Tibial artery (tissue), 4 donors: ENCODE data around the gene GALNT9.

Experiments used
- DNase-seq, 2 donors: peaks; one replicate each; pipeline ENCODE4 v3.0.0-alpha.2; 2019
- H3K27ac ChIP-seq, 2 donors: fragments of 200-600 bp; sonication (generic) in 1 of 2; 1 replicate in 1 of 2; 2 replicates in 1 of 2; pipeline ENCODE4 v1.5.1; 2018 to 2019; ENCODE audit warnings: mild to moderate bottlenecking in 1 of 2
- H3K27me3 ChIP-seq, 2 donors: fragments of 200-600 bp; sonication (generic) in 1 of 2; one replicate each; pipeline versions ENCODE4 v1.5.1 to v1.6.0; 2016 to 2019
- H3K36me3 ChIP-seq, 3 donors: fragments of 200-600 bp; sonication (generic) in 2 of 3; one replicate each; pipeline ENCODE4 v1.5.1; 2016 to 2019; ENCODE audit warnings: mild to moderate bottlenecking in 2 of 3
- H3K4me1 ChIP-seq, 4 donors: fragments of 200-600 bp; sonication (generic) in 2 of 4; 1 replicate in 3 of 4; 2 replicates in 1 of 4; pipeline ENCODE4 v1.5.1; 2016 to 2019
- H3K4me3 ChIP-seq, 2 donors: fragments of 200-600 bp; sonication (generic) in 1 of 2; 1 replicate in 1 of 2; 2 replicates in 1 of 2; pipeline ENCODE4 v1.5.1; 2018 to 2019; ENCODE audit warnings: mild to moderate bottlenecking in 2 of 2
- H3K9me3 ChIP-seq, 3 donors: fragments of 200-600 bp; sonication (generic) in 1 of 3; one replicate each; pipeline ENCODE4 v1.5.1; 2016 to 2019
- CTCF ChIP-seq, 2 experiments: fragments of 200-600 bp in 1 of 2; fragments of 450-650 bp in 1 of 2; IDR thresholded peaks; one replicate each; pipeline ENCODE4 v1.5.1; 2017 to 2019; ENCODE audit warnings: antibody characterized with exemption in 2 of 2, mild to moderate bottlenecking in 1 of 2, moderate library complexity in 1 of 2
- intact Hi-C: fragments of 100-400 bp; cut with DNase I; formaldehyde crosslinking; loops from one replicate; pipeline ENCODE4 v1.15.0; 2023; ENCODE audit warnings: low total_unique reads

The GALNT9 gene

GRCh38 chr12:132204793-132205270 is 124.6 kb downstream of the GALNT9 start:
- no peaks in the 10 kb centered on the region for H3K36me3 ChIP-seq
- no peak for DNase-seq
- H3K4me1 ChIP-seq = peaks cover 0 to 24% (median 13%) of the 10 kb centered on the region in 4 donors
- H3K4me3 ChIP-seq = peak overlapping the region in 1 of 2 donors; percentile 7
- H3K27ac ChIP-seq = no peak overlapping the region
- TF ChIP-seq CTCF (IDR thresholded peaks at IDR 0.05) = no peak
- intact Hi-C loops = no loop called here
- H3K27me3 ChIP-seq = peaks cover 0 to 89% of the 10 kb centered on the region in 2 donors
- H3K9me3 ChIP-seq = peaks cover 0 to 8% (median 7%) of the 10 kb centered on the region in 3 donors

GRCh38 chr12:132204063-132204792 is 125.2 kb downstream of the GALNT9 start:
- no peak for TF ChIP-seq CTCF (IDR thresholded peaks at IDR 0.05)
- Histone ChIP-seq H3K36me3 (no peaks in the 10 kb centered on the region), H3K4me3 (no peak overlapping the region), H3K4me1 (peaks cover 0 to 24% (median 13%) of the 10 kb centered on the region in 4 donors), H3K9me3 (peaks cover 0 to 8% (median 7%) of the 10 kb centered on the region in 3 donors), H3K27me3 (peaks cover 0 to 95% of the 10 kb centered on the region in 2 donors), H3K27ac (no peak overlapping the region)
- intact Hi-C loops = no loop called here
- no peak for DNase-seq

- Histone ChIP-seq H3K9me3 (peaks cover 0 to 2% (median under 1%) of the 10 kb centered on the region in 3 donors), H3K36me3 (no peaks in the 10 kb centered on the region), H3K27me3 (peaks cover 0 to 97% of the 10 kb centered on the region in 2 donors), H3K27ac (no peak overlapping the region), H3K4me3 (no peak overlapping the region), H3K4me1 (peaks cover 0 to 24% (median 13%) of the 10 kb centered on the region in 4 donors)
- DNase-seq = no peak
- TF ChIP-seq CTCF (IDR thresholded peaks at IDR 0.05) = no peak
- intact Hi-C loops = loop anchor here (1.0 kb wide), 1 partner anchor 82 kb away; no protein-coding TSS in a partner anchor
These were observed 126.3 kb downstream of the GALNT9 start for GRCh38 chr12:132202929-132203721.

GRCh38 chr12:132201391-132202120 is 127.8 kb downstream of the GALNT9 start:
- peaks cover 0 to 24% (median 13%) of the 10 kb centered on the region in 4 donors for H3K4me1 ChIP-seq
- H3K27ac ChIP-seq = no peak overlapping the region
- H3K36me3 ChIP-seq = no peaks in the 10 kb centered on the region
- no peak overlapping the region for H3K4me3 ChIP-seq
- H3K27me3 ChIP-seq = peaks cover 0 to 99% of the 10 kb centered on the region in 2 donors
- H3K9me3 ChIP-seq = no peaks in the 10 kb centered on the region
- DNase-seq = no peak
- intact Hi-C loops = loop anchor here (1.0 kb wide), 1 partner anchor 84 kb away; no protein-coding TSS in a partner anchor
- no peak for TF ChIP-seq CTCF (IDR thresholded peaks at IDR 0.05)

- Histone ChIP-seq H3K27me3 (peaks cover 0 to 97% of the 10 kb centered on the region in 2 donors), H3K27ac (no peak overlapping the region), H3K9me3 (no peaks in the 10 kb centered on the region), H3K4me3 (no peak overlapping the region), H3K4me1 (peaks cover 0 to 21% (median 13%) of the 10 kb centered on the region in 4 donors), H3K36me3 (no peaks in the 10 kb centered on the region)
- TF ChIP-seq CTCF (IDR thresholded peaks at IDR 0.05) = no peak
- no peak for DNase-seq
- intact Hi-C loops = no loop called here
These were observed 128.6 kb downstream of the GALNT9 start for GRCh38 chr12:132200800-132201199.
